IPS-18c (cell line): Measurements from ENCODE around the gene GLB1L.
A peak's percentile ranks its signal among the peaks of the same experiment; 100 is the strongest.
"Not testable (repeated sequence)": the region's sequence is repeated elsewhere in the genome, so short reads cannot be mapped to it uniquely, and the experiment has no call there.

Experiments used
- H3K4me3 ChIP-seq: 2 replicates; pipeline ENCODE4 v1.7.0; 2013; ENCODE audit warnings: low read depth, mild to moderate bottlenecking, low read length, moderate library complexity; ENCODE audit not compliant: insufficient read depth
- H3K9me3 ChIP-seq: one replicate; pipeline ENCODE4 v1.6.1; 2013; ENCODE audit warnings: mild to moderate bottlenecking, low read length, moderate library complexity; ENCODE audit not compliant: control insufficient read depth, insufficient read depth

Gene GLB1L

GRCh38 chr2:219269362-219270054 is 24.3 kb upstream of the GLB1L start:
- Histone ChIP-seq H3K4me3 (no peak overlapping the region), H3K9me3 (no peaks in the 10 kb centered on the region)

GRCh38 chr2:219268294-219268693 is 23.1 kb upstream of the GLB1L start:
- Histone ChIP-seq H3K4me3 (no peak overlapping the region), H3K9me3 (no peaks in the 10 kb centered on the region)

GRCh38 chr2:219266886-219267285 is 21.6 kb upstream of the GLB1L start:
- Histone ChIP-seq H3K4me3 (no peak overlapping the region), H3K9me3 (no peaks in the 10 kb centered on the region)

- H3K4me3 ChIP-seq: no peak overlapping the region
- no peaks in the 10 kb centered on the region for H3K9me3 ChIP-seq
Observed at GRCh38 chr2:219266232-219266631, 21.0 kb upstream of the GLB1L start.

GRCh38 chr2:219261024-219261855 is 16.0 kb upstream of the GLB1L start:
- no peak overlapping the region for H3K4me3 ChIP-seq

GRCh38 chr2:219258942-219259341 is 13.7 kb upstream of the GLB1L start:
- not testable (repeated sequence) for H3K4me3 ChIP-seq, H3K9me3 ChIP-seq

More at GRCh38 chr2:219261024-219261855, 16.0 kb upstream of the GLB1L start:
- no peaks in the 10 kb centered on the region for H3K9me3 ChIP-seq

GRCh38 chr2:219254590-219255201 is 9.5 kb upstream of the GLB1L start:
- H3K4me3 ChIP-seq: peak overlapping the region; percentile 38; the same call in 1 of the 2 replicates
- no peaks in the 10 kb centered on the region for H3K9me3 ChIP-seq

GRCh38 chr2:219253753-219254589 is 8.7 kb upstream of the GLB1L start, which contains the start of gene TUBA4A:
Gene TUBA4A, minus strand, starts transcription at chr2:219253918. Its CDS starts 60 bp downstream, at chr2:219253858.
- no peaks in the 10 kb centered on the region for H3K9me3 ChIP-seq
- peak within 1 kb of the TSS; percentile 45 for H3K4me3 ChIP-seq

GRCh38 chr2:219252900-219253752 is 7.9 kb upstream of the GLB1L start, which contains the start of gene TUBA4B:
Gene TUBA4B, plus strand, starts transcription at chr2:219253243. Its CDS starts 165 bp downstream, at chr2:219253408.
- Histone ChIP-seq H3K9me3 (no peaks in the 10 kb centered on the region), H3K4me3 (peak within 1 kb of the TSS; percentile 45)

GRCh38 chr2:219252570-219252899 is 7.3 kb upstream of the GLB1L start:
- peak overlapping the region; percentile 45 for H3K4me3 ChIP-seq
- no peaks in the 10 kb centered on the region for H3K9me3 ChIP-seq

- Histone ChIP-seq H3K9me3 (no peaks in the 10 kb centered on the region), H3K4me3 (no peak overlapping the region)
Observed at GRCh38 chr2:219252084-219252483, 6.8 kb upstream of the GLB1L start.

GRCh38 chr2:219251656-219252055 is 6.4 kb upstream of the GLB1L start:
- no peaks in the 10 kb centered on the region for H3K9me3 ChIP-seq
- H3K4me3 ChIP-seq: no peak overlapping the region

- Histone ChIP-seq H3K4me3 (no peak overlapping the region), H3K9me3 (no peaks in the 10 kb centered on the region)
Observed at GRCh38 chr2:219250049-219250781, 5.0 kb upstream of the GLB1L start.

- Histone ChIP-seq H3K4me3 (no peak overlapping the region), H3K9me3 (no peaks in the 10 kb centered on the region)
Observed at GRCh38 chr2:219249203-219249980, 4.1 kb upstream of the GLB1L start.

GRCh38 chr2:219248845-219249202 is 3.6 kb upstream of the GLB1L start:
- Histone ChIP-seq H3K4me3 (no peak overlapping the region), H3K9me3 (no peaks in the 10 kb centered on the region)
